GM12873 (cell line): ENCODE data around the gene CRACDL.

Experiments
- CTCF ChIP-seq: IDR thresholded peaks from 2 replicates; pipeline ENCODE4 v1.5.1; 2012; ENCODE audit warnings: low read depth, mild to moderate bottlenecking, moderate library complexity, low read length, control low read depth; ENCODE audit not compliant: insufficient read depth; ENCODE audit errors: missing control alignments

The CRACDL gene

GRCh38 chr2:98787700-98788099 lies 148.3 kb downstream of the CRACDL start:
- no peak for TF ChIP-seq CTCF

- no peak for TF ChIP-seq CTCF
Observed at GRCh38 chr2:98786179-98786578, 149.8 kb downstream of the CRACDL start.

GRCh38 chr2:98782570-98782969 lies 153.5 kb downstream of the CRACDL start:
- TF ChIP-seq CTCF, result no peak

GRCh38 chr2:98781822-98782221 lies 154.2 kb downstream of the CRACDL start:
- no peak for TF ChIP-seq CTCF

GRCh38 chr2:98778741-98779483 lies 157.1 kb downstream of the CRACDL start:
- no peak for TF ChIP-seq CTCF

- TF ChIP-seq CTCF, result no peak
Observed at GRCh38 chr2:98778151-98778550, 157.9 kb downstream of the CRACDL start.

- TF ChIP-seq CTCF, result no peak
Observed at GRCh38 chr2:98777710-98778109, 158.3 kb downstream of the CRACDL start.

- TF ChIP-seq CTCF, result no peak
Observed at GRCh38 chr2:98777076-98777475, 158.9 kb downstream of the CRACDL start.
